K562 (cell line): ENCODE results near the gene AGRN. TPM values are rescaled to one million over a fixed set of nuclear protein-coding genes. Genes with fewer than 3 reads are reported as not detected.

Experiments used
- ATF3 ChIP-seq, 2 experiments: fragments of 450-650 bp in 1 of 2; sonication (generic) in 1 of 2; formaldehyde crosslinking in 1 of 2; IDR thresholded peaks in 1 of 2; conservative IDR thresholded peaks in 1 of 2; 2 replicates each; pipeline versions ENCODE4 v1.6.1 to v1.8.1; 2016 to 2023; ENCODE audit warnings: mild to moderate bottlenecking in 2 of 2, moderate library complexity in 2 of 2, inconsistent platforms in 1 of 2, missing genetic modification reagents in 1 of 2
- CBX2 ChIP-seq: fragments of 200-600 bp; sonication (generic); IDR thresholded peaks from one replicate; pipeline ENCODE4 v1.6.1; 2012; ENCODE audit warnings: mild to moderate bottlenecking, low read length, inconsistent platforms; ENCODE audit not compliant: insufficient read depth, poor library complexity, severe bottlenecking
- DNMT1 ChIP-seq: fragments of 450-650 bp; IDR thresholded peaks from 2 replicates; pipeline ENCODE4 v1.6.1; 2016; ENCODE audit warnings: antibody characterized with exemption, mild to moderate bottlenecking
- ELK1 ChIP-seq: sonication (generic); formaldehyde crosslinking; IDR thresholded peaks from 2 replicates; pipeline ENCODE4 v1.8.1; 2022; ENCODE audit warnings: missing genetic modification reagents
- MNT ChIP-seq, 2 experiments: fragments of 450-650 bp; conservative IDR thresholded peaks; 2 replicates each; pipeline ENCODE4 v1.6.1; 2017; ENCODE audit warnings: mild to moderate bottlenecking in 2 of 2, moderate library complexity in 2 of 2
- NFIX ChIP-seq: fragments of 250-450 bp; sonication (Bioruptor Pico); IDR thresholded peaks from 2 replicates; pipeline ENCODE4 v1.4.0; 2020; ENCODE audit warnings: low read depth, mild to moderate bottlenecking, moderate library complexity
- RBM15 ChIP-seq: fragments of 200-400 bp; formaldehyde crosslinking; IDR thresholded peaks from 2 replicates; pipeline ENCODE4 v1.6.1; 2018; ENCODE audit warnings: mild to moderate bottlenecking, low read length, moderate library complexity; ENCODE audit not compliant: insufficient read depth
- SMAD3 ChIP-seq: fragments of 450-650 bp; formaldehyde crosslinking; conservative IDR thresholded peaks from 2 replicates; pipeline ENCODE4 v1.4.0; 2020; ENCODE audit warnings: mild to moderate bottlenecking
- SMARCE1 ChIP-seq: fragments of 450-650 bp; IDR thresholded peaks from 2 replicates; pipeline ENCODE4 v1.7.1; 2016; ENCODE audit warnings: mild to moderate bottlenecking
- SRSF7 ChIP-seq: fragments of 200-400 bp; formaldehyde crosslinking; optimal IDR thresholded peaks from 2 replicates; pipeline ENCODE3; 2017; ENCODE audit warnings: mild to moderate bottlenecking, low read depth, low read length
- TCF7L2 ChIP-seq: fragments of 150-350 bp; IDR thresholded peaks from 2 replicates; pipeline ENCODE4 v1.6.1; 2016; ENCODE audit warnings: low read depth, mild to moderate bottlenecking, low read length, moderate library complexity
- THAP7 ChIP-seq: fragments of 250-450 bp; sonication (Bioruptor Pico); IDR thresholded peaks from 2 replicates; pipeline ENCODE4 v1.5.0; 2021
- THRB ChIP-seq: fragments of 450-650 bp; formaldehyde crosslinking; conservative IDR thresholded peaks from 2 replicates; pipeline ENCODE4 v1.4.0; 2022; ENCODE audit warnings: mild to moderate bottlenecking, missing genetic modification characterization
- ZBTB43 ChIP-seq: sonication (generic); formaldehyde crosslinking; IDR thresholded peaks from 2 replicates; pipeline ENCODE4 v1.8.0; 2023; ENCODE audit warnings: mild to moderate bottlenecking, missing genetic modification reagents
- ZNF12 ChIP-seq: sonication (generic); formaldehyde crosslinking; IDR thresholded peaks from 2 replicates; pipeline ENCODE4 v1.4.0; 2020; ENCODE audit warnings: mild to moderate bottlenecking, missing genetic modification reagents
- ZNF280B ChIP-seq: fragments of 250-450 bp; sonication (Bioruptor Pico); IDR thresholded peaks from 2 replicates; pipeline ENCODE4 v1.5.1; 2021; ENCODE audit warnings: mild to moderate bottlenecking
- polyA plus RNA-seq, 8 experiments: library from polyadenylated mRNA; depleted of rRNA in 4 of 8; stranded (reverse) in 5 of 8; unstranded in 3 of 8; fragments of >200 nt; fragmentation: Nextera tagmentation in 2 of 8; fragmentation: Illumina TruSeq in 1 of 8; extraction: Ambion mirVana in 2 of 8; extraction: Trizol in 1 of 8; gene quantifications; 2 replicates each; pipeline versions ENCODE4 v1.2.1 to v1.2.3, GENCODE V29; 2011 to 2014; ENCODE audit warnings: inconsistent platforms in 1 of 8, missing spikeins in 1 of 8
- total RNA-seq, 7 experiments: library from RNA; depleted of rRNA in 6 of 7; stranded (reverse); fragments of >200 nt in 6 of 7; fragmentation: Illumina TruSeq in 2 of 7; extraction: Trizol in 2 of 7; gene quantifications; 2 replicates each; pipeline versions ENCODE4 v1.2.1 to v1.2.3, GENCODE V29; 2011 to 2021; ENCODE audit warnings: low replicate concordance in 1 of 7

Gene AGRN
- total and polyA plus RNA-seq, 9 of the 15 experiments (the other 6 are each of a cell fraction or from before 2014, with no cell fraction given), result 0.04 to 111 (median 18.1) TPM

DNA sequence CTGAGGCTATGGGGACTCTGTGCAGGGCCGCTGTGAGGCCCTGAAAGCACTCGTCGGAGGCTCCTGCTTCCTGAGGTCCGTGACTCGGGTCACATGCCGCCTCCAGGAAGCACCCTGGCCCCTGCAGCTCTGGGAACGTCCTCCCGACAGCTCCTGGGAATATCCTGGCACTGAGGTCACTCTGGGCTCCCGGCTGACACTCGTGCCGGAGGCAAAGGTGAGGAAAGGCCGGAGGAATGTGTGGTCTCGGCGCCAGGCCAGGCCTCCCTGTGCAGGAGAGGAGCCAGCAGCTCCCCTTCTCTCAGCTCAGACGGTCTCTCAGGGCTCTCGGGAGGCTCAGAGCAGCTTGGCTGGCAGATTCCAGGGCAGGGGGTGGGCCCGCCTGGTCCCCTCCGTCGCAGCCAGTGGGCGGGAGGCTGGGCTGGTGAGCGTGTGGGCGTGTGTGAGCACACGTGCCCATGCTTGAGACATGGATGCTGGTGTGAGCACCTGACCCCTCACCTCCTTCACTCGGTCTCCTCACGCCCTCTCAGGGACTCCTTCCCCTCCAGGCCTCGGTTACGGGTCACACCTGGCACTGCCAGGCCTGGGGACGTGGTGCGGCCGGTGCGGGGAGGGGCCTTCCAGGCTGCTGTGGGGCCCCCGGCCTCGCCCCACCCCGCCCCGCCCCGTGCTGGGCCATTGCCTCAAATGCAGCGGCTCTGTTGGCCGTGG, 59.6 kb downstream of the AGRN start (continued):
- TF ChIP-seq THRB (no peak), DNMT1 (no peak), ATF3 (IDR thresholded peaks at IDR 0.05) (no peak), ATF3 (CRISPR knock-in tag; conservative IDR thresholded peaks at IDR 0.05) (no peak), TCF7L2 (no peak), SMAD3 (CRISPR knock-in tag) (no peak), CBX2 (no peak), SRSF7 (no peak), ELK1 (CRISPR knock-in tag) (no peak), MNT (conservative IDR thresholded peaks at IDR 0.05) (no peak; a peak in 1 of 4 replicates), THAP7 (CRISPR knock-in tag) (no peak), ZNF280B (CRISPR knock-in tag) (no peak), ZBTB43 (CRISPR knock-in tag) (0 out of 2 replicates have a peak, but pooled peaks have one; percentile 58), ZNF12 (no peak), SMARCE1 (no peak), RBM15 (no peak), NFIX (CRISPR knock-in tag) (no peak)
